AG04450 (cell line): ENCODE results near the gene IARS1. TPM values are rescaled to one million over a fixed set of nuclear protein-coding genes. Genes with fewer than 3 reads are reported as not detected.

Experiments
- CTCF ChIA-PET: fragments of 300-600, 350-600 bp; formaldehyde crosslinking; extraction: SDS; loops from one replicate; lab custom pipeline; 2022; ENCODE audit warnings: antibody characterized with exemption, inconsistent platforms; lab: Charles Lee
- POLR2A ChIA-PET: fragments of 350-600 bp; formaldehyde crosslinking; extraction: SDS; loops from one replicate; lab custom pipeline; 2021; ENCODE audit warnings: antibody characterized with exemption, inconsistent platforms; lab: Yijun Ruan, JAX
- DNase-seq: peaks from one replicate; pipeline ENCODE4 v3.0.0-alpha.2; 2011; ENCODE audit warnings: low read depth, low spot score
- H3K27ac ChIP-seq: one replicate; pipeline ENCODE4 v1.5.1; 2012; ENCODE audit warnings: low read depth, low read length, control low read depth
- H3K27me3 ChIP-seq: one replicate; pipeline ENCODE4 v1.6.0; 2012; ENCODE audit warnings: low read length; ENCODE audit not compliant: control insufficient read depth, insufficient read depth
- H3K4me3 ChIP-seq: 2 replicates; pipeline ENCODE4 v1.5.1; 2011; ENCODE audit warnings: mild to moderate bottlenecking, low read depth, low read length, control low read depth
- H3K9me3 ChIP-seq: 2 replicates; pipeline ENCODE4 v1.5.1; 2012; ENCODE audit warnings: low read length; ENCODE audit not compliant: control insufficient read depth, insufficient read depth
- polyA plus RNA-seq: library from polyadenylated mRNA; depleted of rRNA; stranded (reverse); fragments of >200 nt; gene quantifications from 2 replicates; pipeline ENCODE4 v1.2.3, GENCODE V29; 2011
- TF ChIP-seq, protein P1 (sequence below): IDR thresholded peaks from 2 replicates; pipeline ENCODE4 v1.5.1; 2011; ENCODE audit warnings: low read depth, low read length, control low read depth, inconsistent platforms

The IARS1 gene
- polyA plus RNA-seq, 1 experiment, result 206 TPM

DNA sequence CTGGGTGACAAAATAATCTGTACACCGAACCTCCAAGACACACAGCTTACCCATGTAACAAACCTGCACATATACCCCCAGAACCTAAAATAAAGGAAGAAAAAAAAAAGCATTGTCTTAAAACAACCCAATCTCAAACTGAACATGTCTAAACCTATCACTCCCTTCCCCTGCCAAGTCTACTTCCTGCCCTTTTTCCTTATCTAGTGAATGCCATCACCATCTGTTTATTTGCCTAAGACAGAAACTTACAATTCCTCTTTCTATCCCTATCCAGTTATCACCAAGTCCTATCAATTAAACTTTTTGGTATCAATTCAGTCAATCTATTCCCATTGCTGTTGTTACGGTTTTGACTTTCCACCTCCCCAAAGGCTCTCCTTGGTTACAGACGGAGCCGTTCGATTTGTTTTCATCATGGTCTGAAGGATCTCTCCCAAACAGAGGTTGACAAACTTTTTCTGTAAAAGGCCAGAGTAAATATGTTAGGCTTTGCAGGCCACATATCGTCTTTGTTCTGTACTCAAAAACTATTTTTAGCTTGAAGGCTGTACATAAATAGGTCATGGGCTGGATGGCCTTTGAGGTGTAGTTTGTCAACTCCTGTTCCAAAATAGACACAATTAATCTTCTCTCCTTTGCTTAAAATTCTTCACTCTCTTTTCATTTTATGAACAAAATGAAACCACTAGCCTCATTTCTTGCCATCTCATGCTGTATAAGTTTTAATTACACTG is 19.6 kb upstream of the IARS1 start:
- Histone ChIP-seq H3K4me3 (no peak overlapping the region), H3K27me3 (no peaks in the 10 kb centered on the region), H3K9me3 (no peaks in the 10 kb centered on the region), H3K27ac (no peak overlapping the region)
- ChIA-PET POLR2A (interaction anchor here (0.7 kb wide), 1 partner anchor 304 kb away, joined by 5 read pairs; no protein-coding TSS in a partner anchor), CTCF (no interaction called here)
- no peak for DNase-seq
- TF ChIP-seq, protein P1, sequence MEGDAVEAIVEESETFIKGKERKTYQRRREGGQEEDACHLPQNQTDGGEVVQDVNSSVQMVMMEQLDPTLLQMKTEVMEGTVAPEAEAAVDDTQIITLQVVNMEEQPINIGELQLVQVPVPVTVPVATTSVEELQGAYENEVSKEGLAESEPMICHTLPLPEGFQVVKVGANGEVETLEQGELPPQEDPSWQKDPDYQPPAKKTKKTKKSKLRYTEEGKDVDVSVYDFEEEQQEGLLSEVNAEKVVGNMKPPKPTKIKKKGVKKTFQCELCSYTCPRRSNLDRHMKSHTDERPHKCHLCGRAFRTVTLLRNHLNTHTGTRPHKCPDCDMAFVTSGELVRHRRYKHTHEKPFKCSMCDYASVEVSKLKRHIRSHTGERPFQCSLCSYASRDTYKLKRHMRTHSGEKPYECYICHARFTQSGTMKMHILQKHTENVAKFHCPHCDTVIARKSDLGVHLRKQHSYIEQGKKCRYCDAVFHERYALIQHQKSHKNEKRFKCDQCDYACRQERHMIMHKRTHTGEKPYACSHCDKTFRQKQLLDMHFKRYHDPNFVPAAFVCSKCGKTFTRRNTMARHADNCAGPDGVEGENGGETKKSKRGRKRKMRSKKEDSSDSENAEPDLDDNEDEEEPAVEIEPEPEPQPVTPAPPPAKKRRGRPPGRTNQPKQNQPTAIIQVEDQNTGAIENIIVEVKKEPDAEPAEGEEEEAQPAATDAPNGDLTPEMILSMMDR, result no peak

GRCh38 chr9:92310562-92310961 is 17.1 kb upstream of the IARS1 start:
- DNase-seq, result no peak
- H3K27me3 ChIP-seq, result no peaks in the 10 kb centered on the region
- TF ChIP-seq, protein P1, result no peak
- ChIA-PET POLR2A (no interaction called here), CTCF (no interaction called here)
- H3K4me3 ChIP-seq, result no peak overlapping the region
- H3K27ac ChIP-seq, result no peak overlapping the region
- no peaks in the 10 kb centered on the region for H3K9me3 ChIP-seq

DNA sequence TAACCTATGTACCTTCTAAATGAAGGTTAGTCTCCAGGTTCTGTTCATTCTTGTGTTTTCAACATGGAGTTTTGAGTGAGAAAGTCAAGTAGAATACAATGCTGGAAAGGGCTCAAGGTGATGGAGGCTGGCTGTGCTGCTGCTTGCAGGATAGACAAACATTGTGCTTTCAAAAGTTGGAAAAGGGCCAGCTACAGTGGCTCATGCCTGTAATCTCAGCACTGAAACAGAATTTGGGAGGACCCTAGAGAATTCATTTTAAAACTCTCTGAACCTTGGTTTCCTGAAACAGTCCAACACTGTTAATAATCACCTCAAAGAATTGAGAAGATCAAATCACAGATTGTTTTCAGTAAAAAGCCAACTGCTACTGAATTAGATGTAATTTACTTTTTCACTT is 15.4 kb upstream of the IARS1 start:
- POLR2A ChIA-PET, result interaction anchor here (1.6 kb wide), 1 partner anchor 8 kb away, joined by 4 read pairs; no protein-coding TSS in a partner anchor
- no peak overlapping the region for H3K27ac ChIP-seq
- DNase-seq, result no peak
- CTCF ChIA-PET, result interaction anchor here (0.6 to 1.0 kb wide), 3 partner anchors 51 to 170 kb away, joined by 3 read pairs; no protein-coding TSS in a partner anchor
- no peak overlapping the region for H3K4me3 ChIP-seq
- TF ChIP-seq, protein P1, result no peak
- H3K9me3 ChIP-seq, result no peaks in the 10 kb centered on the region
- H3K27me3 ChIP-seq, result no peaks in the 10 kb centered on the region

- H3K9me3 ChIP-seq, result no peaks in the 10 kb centered on the region
- H3K27me3 ChIP-seq, result no peaks in the 10 kb centered on the region
- TF ChIP-seq, protein P1, result no peak
- no peak for DNase-seq
- POLR2A ChIA-PET, result no interaction called here
- no peak overlapping the region for H3K27ac ChIP-seq
- H3K4me3 ChIP-seq, result no peak overlapping the region
- CTCF ChIA-PET, result interaction anchor here (1.4 to 2.9 kb wide), 2 partner anchors 20 to 162 kb away, joined by 3 to 10 read pairs; no protein-coding TSS in a partner anchor
Measured at GRCh38 chr9:92300936-92301335, 7.4 kb upstream of the IARS1 start.

- no peaks in the 10 kb centered on the region for H3K9me3 ChIP-seq
- CTCF ChIA-PET, result interaction anchor here (1.2 kb wide), 1 partner anchor 25 kb away, joined by 3 read pairs; no protein-coding TSS in a partner anchor
- no peaks in the 10 kb centered on the region for H3K27me3 ChIP-seq
- no peak overlapping the region for H3K4me3 ChIP-seq
- TF ChIP-seq, protein P1, result no peak
- no peak for DNase-seq
- H3K27ac ChIP-seq, result no peak overlapping the region
- POLR2A ChIA-PET, result no interaction called here
Measured at GRCh38 chr9:92299116-92299515, 5.6 kb upstream of the IARS1 start.
